Astrocyte (in vitro differentiated cells and primary cell): ENCODE measurements around the gene IFITM10.

ENCODE experiments used
- EZH2 ChIP-seq: IDR thresholded peaks from 2 replicates; pipeline ENCODE4 v1.6.1; 2012; ENCODE audit warnings: mild to moderate bottlenecking, low read length, inconsistent platforms; ENCODE audit not compliant: insufficient read depth
- TF ChIP-seq, protein P1 (sequence below): IDR thresholded peaks from 2 replicates; pipeline ENCODE4 v1.5.1; 2011; ENCODE audit warnings: low read depth, mild to moderate bottlenecking, inconsistent platforms, low read length, moderate library complexity; ENCODE audit not compliant: insufficient read depth

DNA sequence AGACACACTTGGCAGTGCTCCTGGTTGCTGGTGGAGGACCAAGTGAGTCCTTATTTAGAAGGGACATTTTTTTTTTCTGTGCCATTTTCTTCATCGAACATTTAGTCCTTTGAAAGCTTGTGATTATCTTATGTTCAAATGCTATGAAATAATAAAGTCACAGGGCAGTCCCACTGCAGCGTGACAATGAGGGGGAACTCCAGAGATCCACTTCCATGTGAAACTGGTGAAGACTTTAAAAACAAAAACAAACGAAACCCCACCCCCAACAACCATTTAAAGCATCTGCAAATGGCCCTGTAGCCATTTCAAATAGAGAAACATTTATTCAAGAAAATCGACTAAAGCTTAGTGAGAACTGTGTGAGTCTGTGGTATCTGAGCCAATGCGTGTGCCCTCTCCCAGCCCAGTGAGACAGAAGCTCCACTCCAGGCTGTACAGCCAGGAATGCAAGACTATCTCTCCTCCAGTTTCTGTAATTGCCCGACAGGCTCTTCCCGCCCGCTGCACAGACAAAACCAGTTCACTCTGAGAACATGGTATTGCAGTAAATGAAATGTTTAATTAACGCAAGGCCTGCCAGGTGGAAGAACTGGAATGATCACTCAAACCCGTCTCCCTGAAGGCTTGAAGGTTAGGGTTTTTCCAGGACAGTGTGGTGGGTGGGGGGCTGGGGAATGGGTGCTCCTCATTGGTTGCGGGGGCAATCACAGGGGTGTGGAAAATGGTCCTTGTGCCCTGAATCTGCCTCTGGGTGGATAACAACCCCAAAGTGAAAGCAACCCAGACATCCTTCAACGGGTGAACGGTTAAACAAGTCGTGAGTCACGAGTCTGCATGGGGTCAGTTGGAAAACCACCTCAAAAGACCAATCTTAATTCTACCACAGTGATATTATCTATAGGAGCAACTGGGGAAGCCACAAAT is 45.0 kb downstream of the IFITM10 start:
- TF ChIP-seq, protein P1, sequence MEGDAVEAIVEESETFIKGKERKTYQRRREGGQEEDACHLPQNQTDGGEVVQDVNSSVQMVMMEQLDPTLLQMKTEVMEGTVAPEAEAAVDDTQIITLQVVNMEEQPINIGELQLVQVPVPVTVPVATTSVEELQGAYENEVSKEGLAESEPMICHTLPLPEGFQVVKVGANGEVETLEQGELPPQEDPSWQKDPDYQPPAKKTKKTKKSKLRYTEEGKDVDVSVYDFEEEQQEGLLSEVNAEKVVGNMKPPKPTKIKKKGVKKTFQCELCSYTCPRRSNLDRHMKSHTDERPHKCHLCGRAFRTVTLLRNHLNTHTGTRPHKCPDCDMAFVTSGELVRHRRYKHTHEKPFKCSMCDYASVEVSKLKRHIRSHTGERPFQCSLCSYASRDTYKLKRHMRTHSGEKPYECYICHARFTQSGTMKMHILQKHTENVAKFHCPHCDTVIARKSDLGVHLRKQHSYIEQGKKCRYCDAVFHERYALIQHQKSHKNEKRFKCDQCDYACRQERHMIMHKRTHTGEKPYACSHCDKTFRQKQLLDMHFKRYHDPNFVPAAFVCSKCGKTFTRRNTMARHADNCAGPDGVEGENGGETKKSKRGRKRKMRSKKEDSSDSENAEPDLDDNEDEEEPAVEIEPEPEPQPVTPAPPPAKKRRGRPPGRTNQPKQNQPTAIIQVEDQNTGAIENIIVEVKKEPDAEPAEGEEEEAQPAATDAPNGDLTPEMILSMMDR: no peak
- TF ChIP-seq EZH2: no peak
